ENCODE results near the gene ZFR. TPM values are rescaled to one million over a fixed set of nuclear protein-coding genes. Genes with fewer than 3 reads are reported as not detected.
"Not testable (repeated sequence)": the region's sequence is repeated elsewhere in the genome, so short reads cannot be mapped to it uniquely, and the experiment has no call there.

Gene ZFR
- polyA plus RNA-seq, 1 donor from 2014 or later, result 81.7 TPM

GRCh38 chr5:32461441-32462120 lies 17.0 kb upstream of the ZFR start:
- H3K4me1 Mint-ChIP-seq, result no peaks in the 10 kb centered on the region
- H3K27me3 Mint-ChIP-seq, result peaks cover 1% of the 10 kb centered on the region
- peaks cover 2 to 4% (median 3%) of the 10 kb centered on the region in 3 donors for H3K9me3 Mint-ChIP-seq

GRCh38 chr5:32460702-32461101 lies 16.2 kb upstream of the ZFR start:
- H3K9me3 Mint-ChIP-seq, result peaks cover 2 to 4% (median 3%) of the 10 kb centered on the region in 3 donors
- peaks cover 6% of the 10 kb centered on the region for H3K36me3 Mint-ChIP-seq
- H3K4me3 Mint-ChIP-seq, result no peak overlapping the region
- no peak overlapping the region for H3K27ac Mint-ChIP-seq
- no peaks in the 10 kb centered on the region for H3K4me1 Mint-ChIP-seq
- H3K27me3 Mint-ChIP-seq, result peaks cover 1% of the 10 kb centered on the region

More at GRCh38 chr5:32461441-32462120, 17.0 kb upstream of the ZFR start:
- peaks cover 4% of the 10 kb centered on the region for H3K36me3 Mint-ChIP-seq
- H3K4me3 Mint-ChIP-seq, result no peak overlapping the region
- H3K27ac Mint-ChIP-seq, result no peak overlapping the region

- Mint-ChIP-seq H3K36me3 (peaks cover 6% of the 10 kb centered on the region), H3K9me3 (peaks cover 2 to 4% (median 3%) of the 10 kb centered on the region in 3 donors), H3K4me3 (no peak overlapping the region), H3K27ac (no peak overlapping the region), H3K27me3 (peaks cover 1% of the 10 kb centered on the region), H3K4me1 (no peaks in the 10 kb centered on the region)
These were observed 14.4 kb upstream of the ZFR start for GRCh38 chr5:32458880-32459495.

GRCh38 chr5:32455311-32455710 lies 10.8 kb upstream of the ZFR start:
- Mint-ChIP-seq H3K9me3 (peaks cover 2 to 4% (median 3%) of the 10 kb centered on the region in 3 donors), H3K27me3 (peaks cover under 1% of the 10 kb centered on the region), H3K4me3 (no peak overlapping the region), H3K36me3 (peaks cover 4% of the 10 kb centered on the region), H3K4me1 (no peaks in the 10 kb centered on the region), H3K27ac (no peak overlapping the region)

- peaks cover 2% of the 10 kb centered on the region for H3K36me3 Mint-ChIP-seq
- H3K4me1 Mint-ChIP-seq, result no peaks in the 10 kb centered on the region
- H3K27me3 Mint-ChIP-seq, result peaks cover 2% of the 10 kb centered on the region
- no peak overlapping the region for H3K4me3 Mint-ChIP-seq
- peaks cover 0 to 4% (median 2%) of the 10 kb centered on the region in 3 donors for H3K9me3 Mint-ChIP-seq
- no peak overlapping the region for H3K27ac Mint-ChIP-seq
These were observed 10.3 kb upstream of the ZFR start for GRCh38 chr5:32454821-32455220.

GRCh38 chr5:32453916-32454315 lies 9.4 kb upstream of the ZFR start:
- no peak overlapping the region for H3K4me3 Mint-ChIP-seq
- H3K9me3 Mint-ChIP-seq, result peaks cover 0 to 2% (median 0%) of the 10 kb centered on the region in 3 donors
- H3K36me3 Mint-ChIP-seq, result peaks cover 2% of the 10 kb centered on the region
- H3K27ac Mint-ChIP-seq, result no peak overlapping the region
- H3K4me1 Mint-ChIP-seq, result peaks cover 0 to 4% (median 0%) of the 10 kb centered on the region in 3 donors
- H3K27me3 Mint-ChIP-seq, result peaks cover 2% of the 10 kb centered on the region

- H3K36me3 Mint-ChIP-seq, H3K9me3 Mint-ChIP-seq, H3K4me1 Mint-ChIP-seq, H3K27ac Mint-ChIP-seq, H3K27me3 Mint-ChIP-seq, H3K4me3 Mint-ChIP-seq: not testable (repeated sequence)
These were observed 7.8 kb upstream of the ZFR start for GRCh38 chr5:32452316-32452715.

- no peaks in the 10 kb centered on the region for H3K36me3 Mint-ChIP-seq
- H3K27ac Mint-ChIP-seq, result no peak overlapping the region
- H3K9me3 Mint-ChIP-seq, result no peaks in the 10 kb centered on the region
- H3K27me3 Mint-ChIP-seq, result peaks cover 2% of the 10 kb centered on the region
- peaks cover 10 to 15% (median 14%) of the 10 kb centered on the region in 3 donors for H3K4me1 Mint-ChIP-seq
- H3K4me3 Mint-ChIP-seq, result no peak overlapping the region
These were observed 6.4 kb upstream of the ZFR start for GRCh38 chr5:32450952-32451351.

- Mint-ChIP-seq H3K4me1 (peaks cover 16 to 26% (median 24%) of the 10 kb centered on the region in 3 donors), H3K27ac (peak overlapping the region in 2 of 3 donors; percentile 26 to 57), H3K4me3 (peak overlapping the region in 1 of 4 donors; percentile 51), H3K36me3 (no peaks in the 10 kb centered on the region), H3K27me3 (peaks cover 2% of the 10 kb centered on the region), H3K9me3 (no peaks in the 10 kb centered on the region)
These were observed 4.7 kb upstream of the ZFR start for GRCh38 chr5:32449262-32449661.

GRCh38 chr5:32446630-32447029 lies 2.1 kb upstream of the ZFR start:
- Mint-ChIP-seq H3K4me3 (peak overlapping the region; percentile 71 to 92 (median 90)), H3K36me3 (peaks cover 3% of the 10 kb centered on the region), H3K27ac (peak overlapping the region; percentile 90 to 97 (median 92)), H3K4me1 (peaks cover 32 to 45% (median 39%) of the 10 kb centered on the region in 3 donors), H3K9me3 (no peaks in the 10 kb centered on the region), H3K27me3 (peaks cover 2% of the 10 kb centered on the region)

GRCh38 chr5:32445831-32446614 lies 1.5 kb upstream of the ZFR start:
- peaks cover 32 to 48% (median 42%) of the 10 kb centered on the region in 3 donors for H3K4me1 Mint-ChIP-seq

GRCh38 chr5:32445287-32445758 lies 783 bp upstream of the ZFR start:
- Mint-ChIP-seq H3K27ac (peak overlapping the region; percentile 90 to 96 (median 93)), H3K4me1 (peaks cover 32 to 48% (median 42%) of the 10 kb centered on the region in 3 donors), H3K27me3 (peaks cover 2% of the 10 kb centered on the region), H3K36me3 (peaks cover 3% of the 10 kb centered on the region), H3K9me3 (no peaks in the 10 kb centered on the region), H3K4me3 (peak overlapping the region; percentile 90 to 93 (median 92))

More at GRCh38 chr5:32445831-32446614, 1.5 kb upstream of the ZFR start:
- no peaks in the 10 kb centered on the region for H3K9me3 Mint-ChIP-seq
- H3K27me3 Mint-ChIP-seq, result peaks cover 2% of the 10 kb centered on the region
- H3K36me3 Mint-ChIP-seq, result peaks cover 3% of the 10 kb centered on the region
- H3K4me3 Mint-ChIP-seq, result peak overlapping the region; percentile 71 to 93 (median 92)
- H3K27ac Mint-ChIP-seq, result peak overlapping the region; percentile 90 to 97 (median 92)

- Mint-ChIP-seq H3K27me3 (no peaks in the 10 kb centered on the region), H3K27ac (peak overlapping the region; percentile 90 to 97 (median 93)), H3K9me3 (no peaks in the 10 kb centered on the region), H3K36me3 (peaks cover 3% of the 10 kb centered on the region), H3K4me3 (peak overlapping the region; percentile 90 to 98 (median 94)), H3K4me1 (peaks cover 32 to 52% (median 46%) of the 10 kb centered on the region in 3 donors)
These were observed 754 bp downstream of the ZFR start for GRCh38 chr5:32443541-32444430.

- no peaks in the 10 kb centered on the region for H3K9me3 Mint-ChIP-seq
- peaks cover 34 to 53% (median 49%) of the 10 kb centered on the region in 3 donors for H3K4me1 Mint-ChIP-seq
- H3K27ac Mint-ChIP-seq, result peak overlapping the region; percentile 86 to 97 (median 90)
- no peaks in the 10 kb centered on the region for H3K27me3 Mint-ChIP-seq
- peaks cover 3% of the 10 kb centered on the region for H3K36me3 Mint-ChIP-seq
- H3K4me3 Mint-ChIP-seq, result peak overlapping the region; percentile 83 to 98 (median 94)
These were observed 1.4 kb downstream of the ZFR start for GRCh38 chr5:32443145-32443540.
